Keratinocyte (primary cell): Measurements from ENCODE around the gene ANKRD39.

Experiments used
- EZH2 ChIP-seq: IDR thresholded peaks from one replicate; pipeline ENCODE4 v1.6.1; 2012; ENCODE audit warnings: inconsistent platforms, mild to moderate bottlenecking, low read length, moderate library complexity
- TF ChIP-seq, protein P1 (sequence below), 3 experiments: IDR thresholded peaks in 1 of 3; conservative IDR thresholded peaks in 1 of 3; optimal IDR thresholded peaks in 1 of 3; 2 replicates in 2 of 3; 3 replicates in 1 of 3; pipeline versions ENCODE3 to v1.5.1; 2011; ENCODE audit warnings: low read length in 3 of 3, mild to moderate bottlenecking in 3 of 3, moderate library complexity in 2 of 3, control low read depth in 1 of 3, inconsistent platforms in 1 of 3; ENCODE audit not compliant: insufficient read depth in 2 of 3; ENCODE audit errors: extremely low read depth in 1 of 3

DNA sequence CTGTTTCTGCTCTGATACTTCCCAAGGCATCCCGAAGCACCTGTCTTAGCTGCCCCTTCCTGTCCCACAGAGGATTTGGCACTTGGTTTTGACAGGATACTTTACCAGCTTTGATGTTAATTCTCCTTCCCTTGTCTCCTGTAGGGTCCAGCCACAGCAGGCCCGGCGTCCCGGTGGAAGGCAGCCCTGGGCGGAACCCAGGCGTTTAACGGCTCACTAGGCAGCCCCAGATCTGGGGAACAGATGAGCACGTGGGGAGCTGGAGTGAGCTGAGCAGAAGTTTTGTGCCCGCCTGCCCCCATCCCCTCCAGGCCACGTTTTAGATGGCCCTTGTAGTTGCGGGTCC, 25.4 kb downstream of the ANKRD39 start:
- TF ChIP-seq, protein P1, sequence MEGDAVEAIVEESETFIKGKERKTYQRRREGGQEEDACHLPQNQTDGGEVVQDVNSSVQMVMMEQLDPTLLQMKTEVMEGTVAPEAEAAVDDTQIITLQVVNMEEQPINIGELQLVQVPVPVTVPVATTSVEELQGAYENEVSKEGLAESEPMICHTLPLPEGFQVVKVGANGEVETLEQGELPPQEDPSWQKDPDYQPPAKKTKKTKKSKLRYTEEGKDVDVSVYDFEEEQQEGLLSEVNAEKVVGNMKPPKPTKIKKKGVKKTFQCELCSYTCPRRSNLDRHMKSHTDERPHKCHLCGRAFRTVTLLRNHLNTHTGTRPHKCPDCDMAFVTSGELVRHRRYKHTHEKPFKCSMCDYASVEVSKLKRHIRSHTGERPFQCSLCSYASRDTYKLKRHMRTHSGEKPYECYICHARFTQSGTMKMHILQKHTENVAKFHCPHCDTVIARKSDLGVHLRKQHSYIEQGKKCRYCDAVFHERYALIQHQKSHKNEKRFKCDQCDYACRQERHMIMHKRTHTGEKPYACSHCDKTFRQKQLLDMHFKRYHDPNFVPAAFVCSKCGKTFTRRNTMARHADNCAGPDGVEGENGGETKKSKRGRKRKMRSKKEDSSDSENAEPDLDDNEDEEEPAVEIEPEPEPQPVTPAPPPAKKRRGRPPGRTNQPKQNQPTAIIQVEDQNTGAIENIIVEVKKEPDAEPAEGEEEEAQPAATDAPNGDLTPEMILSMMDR (optimal IDR thresholded peaks at IDR 0.05 in 1 of 3, IDR thresholded peaks at IDR 0.05 in 1 of 3, conservative IDR thresholded peaks at IDR 0.05 in 1 of 3; ENCODE audit: extremely low read depth in 1 of 3, insufficient read depth in 2 of 3, low read length in 3 of 3), result no peak
- TF ChIP-seq EZH2, result no peak
